BE2C (cell line): ENCODE measurements around the gene NAT9.

Experiments
- DNase-seq: peaks from one replicate; pipeline ENCODE4 v3.0.0-alpha.2; 2020
- H3K27me3 ChIP-seq: fragments of 250-450 bp; sonication (Bioruptor Pico); 2 replicates; pipeline ENCODE4 v1.5.1; 2020; ENCODE audit warnings: mild to moderate bottlenecking
- H3K36me3 ChIP-seq: fragments of 250-450 bp; sonication (Bioruptor Pico); 2 replicates; pipeline ENCODE4 v1.5.1; 2020; ENCODE audit warnings: mild to moderate bottlenecking
- H3K4me1 ChIP-seq: fragments of 250-450 bp; sonication (Bioruptor Pico); 2 replicates; pipeline ENCODE4 v1.5.1; 2020
- H3K4me3 ChIP-seq: 2 replicates; pipeline ENCODE4 v1.5.1; 2011; ENCODE audit warnings: low read depth, low read length
- H3K9me3 ChIP-seq: fragments of 250-450 bp; sonication (Bioruptor Pico); 2 replicates; pipeline ENCODE4 v1.5.1; 2020
- TF ChIP-seq, protein P1 (sequence below): IDR thresholded peaks from 2 replicates; pipeline ENCODE4 v1.5.1; 2012; ENCODE audit warnings: mild to moderate bottlenecking, low read depth, low read length

The NAT9 gene

DNA sequence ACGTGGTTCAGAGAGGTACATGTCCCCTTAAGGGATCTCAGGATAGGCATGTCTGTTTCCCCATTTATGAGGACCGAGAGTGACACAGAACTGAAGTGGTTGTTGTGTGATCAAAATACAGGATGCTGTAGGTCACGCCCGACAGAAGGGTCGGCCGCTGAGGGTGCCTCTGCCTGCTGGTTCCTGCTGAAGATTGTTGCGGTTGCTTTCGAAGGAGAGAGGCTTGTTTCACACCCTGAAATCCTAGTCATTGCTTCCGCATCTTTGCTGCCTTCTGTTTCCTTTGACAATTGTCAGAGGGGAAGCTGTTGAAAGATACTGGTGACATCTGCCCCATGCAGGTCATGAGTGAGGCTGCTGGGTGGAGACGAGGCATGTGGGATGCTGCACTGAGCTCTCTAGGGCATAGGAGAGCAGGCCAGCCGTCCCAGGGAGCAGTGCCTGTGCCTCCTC lies 3.8 kb upstream of the NAT9 start:
- H3K4me3 ChIP-seq: no peak overlapping the region
- no peaks in the 10 kb centered on the region for H3K4me1 ChIP-seq
- no peaks in the 10 kb centered on the region for H3K27me3 ChIP-seq
- H3K9me3 ChIP-seq: no peaks in the 10 kb centered on the region
- H3K36me3 ChIP-seq: peaks cover 3% of the 10 kb centered on the region; the same call in 1 of the 2 replicates
- no peak for DNase-seq
- TF ChIP-seq, protein P1, sequence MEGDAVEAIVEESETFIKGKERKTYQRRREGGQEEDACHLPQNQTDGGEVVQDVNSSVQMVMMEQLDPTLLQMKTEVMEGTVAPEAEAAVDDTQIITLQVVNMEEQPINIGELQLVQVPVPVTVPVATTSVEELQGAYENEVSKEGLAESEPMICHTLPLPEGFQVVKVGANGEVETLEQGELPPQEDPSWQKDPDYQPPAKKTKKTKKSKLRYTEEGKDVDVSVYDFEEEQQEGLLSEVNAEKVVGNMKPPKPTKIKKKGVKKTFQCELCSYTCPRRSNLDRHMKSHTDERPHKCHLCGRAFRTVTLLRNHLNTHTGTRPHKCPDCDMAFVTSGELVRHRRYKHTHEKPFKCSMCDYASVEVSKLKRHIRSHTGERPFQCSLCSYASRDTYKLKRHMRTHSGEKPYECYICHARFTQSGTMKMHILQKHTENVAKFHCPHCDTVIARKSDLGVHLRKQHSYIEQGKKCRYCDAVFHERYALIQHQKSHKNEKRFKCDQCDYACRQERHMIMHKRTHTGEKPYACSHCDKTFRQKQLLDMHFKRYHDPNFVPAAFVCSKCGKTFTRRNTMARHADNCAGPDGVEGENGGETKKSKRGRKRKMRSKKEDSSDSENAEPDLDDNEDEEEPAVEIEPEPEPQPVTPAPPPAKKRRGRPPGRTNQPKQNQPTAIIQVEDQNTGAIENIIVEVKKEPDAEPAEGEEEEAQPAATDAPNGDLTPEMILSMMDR: no peak

DNA sequence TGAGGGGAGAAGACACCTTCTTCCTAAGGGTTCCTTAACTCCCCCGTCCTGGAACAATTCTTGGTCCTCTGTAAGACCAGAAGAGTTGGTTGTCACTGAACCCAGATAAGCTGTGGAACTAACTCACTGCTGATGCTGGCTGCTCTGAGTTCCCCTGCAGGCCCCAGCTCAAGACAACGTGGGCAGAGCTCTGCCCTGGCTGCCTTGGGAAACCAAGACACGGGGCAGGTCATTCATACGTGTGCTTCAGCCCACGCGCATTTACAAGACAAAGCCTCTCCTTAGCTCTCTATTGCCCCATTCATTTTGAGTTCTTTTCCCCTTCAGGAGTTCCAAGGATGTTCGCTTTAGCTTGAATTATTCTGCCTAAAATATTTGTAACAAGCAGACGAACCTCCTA lies 3.4 kb upstream of the NAT9 start:
- TF ChIP-seq, protein P1: no peak
- Histone ChIP-seq H3K4me3 (no peak overlapping the region), H3K36me3 (peaks cover 3% of the 10 kb centered on the region; the same call in 1 of the 2 replicates), H3K4me1 (no peaks in the 10 kb centered on the region), H3K27me3 (no peaks in the 10 kb centered on the region), H3K9me3 (no peaks in the 10 kb centered on the region)
- no peak for DNase-seq

DNA sequence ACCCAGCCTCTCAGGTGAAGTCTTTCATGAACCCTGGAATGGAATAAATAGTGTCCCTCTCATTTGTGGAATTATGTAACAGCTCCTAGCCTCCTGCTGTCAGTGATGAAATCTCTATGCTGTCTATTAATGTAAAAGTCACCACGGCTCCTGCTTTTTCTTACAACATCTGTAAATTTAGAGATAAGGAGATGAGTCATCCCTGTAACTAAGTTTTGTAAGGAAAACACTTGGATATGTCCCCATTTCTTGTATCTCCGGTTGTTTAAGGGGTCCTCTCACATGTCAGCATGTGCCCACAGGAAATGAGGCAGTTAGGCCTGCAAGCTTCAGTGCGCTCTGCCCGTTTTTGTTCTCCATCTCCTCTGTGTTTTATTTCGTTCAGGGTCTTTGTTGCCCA lies 2.8 kb upstream of the NAT9 start:
- no peaks in the 10 kb centered on the region for H3K27me3 ChIP-seq
- H3K4me1 ChIP-seq: no peaks in the 10 kb centered on the region
- H3K4me3 ChIP-seq: no peak overlapping the region
- no peaks in the 10 kb centered on the region for H3K9me3 ChIP-seq
- no peak for DNase-seq
- TF ChIP-seq, protein P1: no peak
- peaks cover 3% of the 10 kb centered on the region; the same call in 1 of the 2 replicates for H3K36me3 ChIP-seq

DNA sequence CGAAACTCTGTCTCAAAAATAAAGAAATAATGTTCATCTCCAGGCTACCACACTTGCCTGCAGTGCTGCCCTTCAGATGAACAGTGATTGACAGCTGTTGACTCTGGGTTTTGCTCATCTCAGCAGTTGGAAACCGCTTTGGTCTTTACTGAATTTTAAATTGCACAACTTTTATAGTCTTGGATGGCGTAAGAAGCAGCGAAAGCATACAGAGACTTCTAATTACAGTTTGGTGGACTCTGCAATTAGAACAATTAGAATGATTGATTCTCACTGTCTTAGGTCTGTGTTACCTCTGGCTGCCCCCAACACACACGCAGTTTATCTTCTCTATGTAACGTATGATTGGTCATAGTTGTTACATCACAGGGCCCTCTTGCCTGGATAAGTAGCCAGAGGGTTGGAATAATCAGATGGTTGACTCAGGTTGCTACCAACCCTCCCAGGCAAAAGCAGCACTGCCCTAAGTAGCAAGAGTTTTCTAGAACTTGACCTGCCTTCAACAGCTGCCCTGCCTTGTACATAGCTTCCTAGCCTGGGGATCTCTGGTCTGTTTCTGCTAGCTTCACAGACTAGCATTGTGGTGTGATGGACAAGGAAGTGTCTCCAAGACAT lies 1.9 kb upstream of the NAT9 start:
- no peaks in the 10 kb centered on the region for H3K4me1 ChIP-seq
- TF ChIP-seq, protein P1: no peak
- peaks cover 7% of the 10 kb centered on the region for H3K36me3 ChIP-seq
- no peaks in the 10 kb centered on the region for H3K27me3 ChIP-seq
- no peaks in the 10 kb centered on the region for H3K9me3 ChIP-seq
- no peak for DNase-seq
- H3K4me3 ChIP-seq: no peak overlapping the region

DNA sequence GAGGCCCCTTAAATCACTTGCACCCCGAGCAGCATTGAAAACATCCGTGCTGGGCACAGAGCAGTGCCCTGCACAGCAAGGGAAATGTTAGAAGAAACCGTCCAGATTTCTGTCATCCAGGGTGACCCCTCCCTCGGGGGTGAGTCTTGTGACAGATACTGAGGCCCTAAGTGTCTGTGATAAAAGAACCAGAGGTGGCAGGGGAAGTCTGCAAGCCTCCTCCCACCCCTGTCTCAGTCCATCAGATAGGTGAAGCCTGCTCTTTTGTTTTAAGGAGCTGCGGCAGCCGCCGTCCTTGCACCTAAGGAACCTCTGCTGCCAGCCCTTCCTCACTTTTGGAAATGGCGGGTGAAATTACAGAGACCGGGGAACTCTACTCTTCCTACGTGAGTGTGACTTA lies 845 bp upstream of the NAT9 start:
- TF ChIP-seq, protein P1: no peak
- H3K9me3 ChIP-seq: no peaks in the 10 kb centered on the region
- DNase-seq: no peak
- peaks cover 14% of the 10 kb centered on the region for H3K36me3 ChIP-seq
- H3K27me3 ChIP-seq: no peaks in the 10 kb centered on the region
- H3K4me1 ChIP-seq: no peaks in the 10 kb centered on the region
- peak overlapping the region; percentile 67 for H3K4me3 ChIP-seq

DNA sequence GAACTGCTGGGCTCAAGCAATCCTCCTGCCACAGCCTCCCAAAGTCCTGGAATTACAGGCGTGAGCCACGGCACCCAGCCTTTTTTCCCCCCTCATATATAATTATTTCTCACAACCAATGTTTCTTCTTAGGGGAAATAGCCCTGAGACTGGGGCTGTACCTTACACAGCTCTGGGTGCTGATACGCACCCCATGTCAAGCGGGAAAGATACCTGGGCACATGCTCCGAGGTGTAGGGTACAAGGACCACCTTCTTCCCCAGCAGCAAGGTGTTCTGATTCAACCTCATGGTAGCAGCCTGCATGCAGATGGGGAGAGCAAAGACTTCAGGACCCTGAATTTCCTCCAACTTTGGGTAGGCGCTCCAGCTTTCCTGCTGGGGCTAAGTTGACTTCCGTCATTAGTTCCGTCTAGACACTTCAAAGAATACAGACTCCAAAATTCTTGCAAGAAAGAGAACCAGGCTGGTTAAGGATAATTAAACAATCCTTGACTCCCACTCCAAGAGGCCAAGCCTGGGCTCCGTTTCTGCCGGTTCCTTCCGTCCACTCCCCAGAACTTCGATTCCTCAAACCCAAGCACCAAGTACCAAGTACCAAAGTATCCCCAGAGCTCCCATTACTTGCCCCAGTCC lies 619 bp downstream of the NAT9 start:
- peaks cover 27% of the 10 kb centered on the region for H3K36me3 ChIP-seq
- peak overlapping the region; percentile 67 for H3K4me3 ChIP-seq
- H3K9me3 ChIP-seq: no peaks in the 10 kb centered on the region
- no peaks in the 10 kb centered on the region for H3K4me1 ChIP-seq
- no peaks in the 10 kb centered on the region for H3K27me3 ChIP-seq
- no peak for DNase-seq
- TF ChIP-seq, protein P1: no peak
